ENCODE measurements around the gene CAPZA2.

CAPZA2 gene

DNA sequence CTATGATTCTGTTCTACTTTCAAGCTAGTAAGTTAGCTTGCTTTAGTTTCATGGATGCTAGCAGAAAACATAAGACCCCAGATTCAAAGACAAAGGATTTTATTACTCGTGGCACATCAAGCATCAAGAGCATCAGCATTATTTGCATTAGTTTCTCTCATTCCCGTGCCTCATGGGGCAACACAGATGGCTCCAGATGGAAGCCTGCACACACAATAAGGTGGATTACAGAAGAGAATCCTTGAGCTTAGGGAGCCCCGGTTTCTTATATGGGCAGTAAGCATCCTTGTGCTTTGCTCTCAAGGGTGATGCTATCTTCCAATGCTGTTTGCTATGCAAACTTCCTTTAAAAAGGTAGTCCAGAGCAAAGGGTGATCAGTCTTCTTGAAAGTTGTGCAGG, 10.7 kb upstream of the CAPZA2 start:
- H3K4me1 ChIP-seq (ENCODE audit: control insufficient read depth, insufficient read depth, low read length): no peaks in the 10 kb centered on the region
- no peaks in the 10 kb centered on the region for H3K36me3 ChIP-seq (ENCODE audit: control insufficient read depth in 2 of 2, insufficient read depth in 1 of 2, low read length in 2 of 2)
- no peaks in the 10 kb centered on the region for H3K9me3 ChIP-seq (ENCODE audit: control insufficient read depth, insufficient read depth, low read depth, low read length)
- no peak overlapping the region for H3K27ac ChIP-seq (ENCODE audit: extremely low read depth, low read depth, low read length)
- H3K4me3 ChIP-seq (ENCODE audit: low read depth, low read length): no peak overlapping the region
- POLR2A ChIA-PET: no interaction called here
- CTCF ChIA-PET: no interaction called here
- TF ChIP-seq ZNF221 (tag by site-specific recombination; IDR thresholded peaks at IDR 0.05; ENCODE audit: borderline replicate concordance): no peak
- TF ChIP-seq ZNF391 (tag by site-specific recombination; IDR thresholded peaks at IDR 0.05; ENCODE audit: borderline replicate concordance, low read depth): no peak
- TF ChIP-seq SCRT1 (tag by site-specific recombination; IDR thresholded peaks at IDR 0.05; ENCODE audit: borderline replicate concordance): no peak
- TF ChIP-seq, protein P1, sequence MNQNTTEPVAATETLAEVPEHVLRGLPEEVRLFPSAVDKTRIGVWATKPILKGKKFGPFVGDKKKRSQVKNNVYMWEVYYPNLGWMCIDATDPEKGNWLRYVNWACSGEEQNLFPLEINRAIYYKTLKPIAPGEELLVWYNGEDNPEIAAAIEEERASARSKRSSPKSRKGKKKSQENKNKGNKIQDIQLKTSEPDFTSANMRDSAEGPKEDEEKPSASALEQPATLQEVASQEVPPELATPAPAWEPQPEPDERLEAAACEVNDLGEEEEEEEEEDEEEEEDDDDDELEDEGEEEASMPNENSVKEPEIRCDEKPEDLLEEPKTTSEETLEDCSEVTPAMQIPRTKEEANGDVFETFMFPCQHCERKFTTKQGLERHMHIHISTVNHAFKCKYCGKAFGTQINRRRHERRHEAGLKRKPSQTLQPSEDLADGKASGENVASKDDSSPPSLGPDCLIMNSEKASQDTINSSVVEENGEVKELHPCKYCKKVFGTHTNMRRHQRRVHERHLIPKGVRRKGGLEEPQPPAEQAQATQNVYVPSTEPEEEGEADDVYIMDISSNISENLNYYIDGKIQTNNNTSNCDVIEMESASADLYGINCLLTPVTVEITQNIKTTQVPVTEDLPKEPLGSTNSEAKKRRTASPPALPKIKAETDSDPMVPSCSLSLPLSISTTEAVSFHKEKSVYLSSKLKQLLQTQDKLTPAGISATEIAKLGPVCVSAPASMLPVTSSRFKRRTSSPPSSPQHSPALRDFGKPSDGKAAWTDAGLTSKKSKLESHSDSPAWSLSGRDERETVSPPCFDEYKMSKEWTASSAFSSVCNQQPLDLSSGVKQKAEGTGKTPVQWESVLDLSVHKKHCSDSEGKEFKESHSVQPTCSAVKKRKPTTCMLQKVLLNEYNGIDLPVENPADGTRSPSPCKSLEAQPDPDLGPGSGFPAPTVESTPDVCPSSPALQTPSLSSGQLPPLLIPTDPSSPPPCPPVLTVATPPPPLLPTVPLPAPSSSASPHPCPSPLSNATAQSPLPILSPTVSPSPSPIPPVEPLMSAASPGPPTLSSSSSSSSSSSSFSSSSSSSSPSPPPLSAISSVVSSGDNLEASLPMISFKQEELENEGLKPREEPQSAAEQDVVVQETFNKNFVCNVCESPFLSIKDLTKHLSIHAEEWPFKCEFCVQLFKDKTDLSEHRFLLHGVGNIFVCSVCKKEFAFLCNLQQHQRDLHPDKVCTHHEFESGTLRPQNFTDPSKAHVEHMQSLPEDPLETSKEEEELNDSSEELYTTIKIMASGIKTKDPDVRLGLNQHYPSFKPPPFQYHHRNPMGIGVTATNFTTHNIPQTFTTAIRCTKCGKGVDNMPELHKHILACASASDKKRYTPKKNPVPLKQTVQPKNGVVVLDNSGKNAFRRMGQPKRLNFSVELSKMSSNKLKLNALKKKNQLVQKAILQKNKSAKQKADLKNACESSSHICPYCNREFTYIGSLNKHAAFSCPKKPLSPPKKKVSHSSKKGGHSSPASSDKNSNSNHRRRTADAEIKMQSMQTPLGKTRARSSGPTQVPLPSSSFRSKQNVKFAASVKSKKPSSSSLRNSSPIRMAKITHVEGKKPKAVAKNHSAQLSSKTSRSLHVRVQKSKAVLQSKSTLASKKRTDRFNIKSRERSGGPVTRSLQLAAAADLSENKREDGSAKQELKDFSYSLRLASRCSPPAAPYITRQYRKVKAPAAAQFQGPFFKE (tag by site-specific recombination; IDR thresholded peaks at IDR 0.05; ENCODE audit: borderline replicate concordance): no peak
- TF ChIP-seq, protein P2, sequence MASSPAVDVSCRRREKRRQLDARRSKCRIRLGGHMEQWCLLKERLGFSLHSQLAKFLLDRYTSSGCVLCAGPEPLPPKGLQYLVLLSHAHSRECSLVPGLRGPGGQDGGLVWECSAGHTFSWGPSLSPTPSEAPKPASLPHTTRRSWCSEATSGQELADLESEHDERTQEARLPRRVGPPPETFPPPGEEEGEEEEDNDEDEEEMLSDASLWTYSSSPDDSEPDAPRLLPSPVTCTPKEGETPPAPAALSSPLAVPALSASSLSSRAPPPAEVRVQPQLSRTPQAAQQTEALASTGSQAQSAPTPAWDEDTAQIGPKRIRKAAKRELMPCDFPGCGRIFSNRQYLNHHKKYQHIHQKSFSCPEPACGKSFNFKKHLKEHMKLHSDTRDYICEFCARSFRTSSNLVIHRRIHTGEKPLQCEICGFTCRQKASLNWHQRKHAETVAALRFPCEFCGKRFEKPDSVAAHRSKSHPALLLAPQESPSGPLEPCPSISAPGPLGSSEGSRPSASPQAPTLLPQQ (tag by site-specific recombination; IDR thresholded peaks at IDR 0.05): no peak
- no peak for TF ChIP-seq BCL11A (tag by site-specific recombination; IDR thresholded peaks at IDR 0.05; ENCODE audit: low read depth)
- TF ChIP-seq, protein P3, sequence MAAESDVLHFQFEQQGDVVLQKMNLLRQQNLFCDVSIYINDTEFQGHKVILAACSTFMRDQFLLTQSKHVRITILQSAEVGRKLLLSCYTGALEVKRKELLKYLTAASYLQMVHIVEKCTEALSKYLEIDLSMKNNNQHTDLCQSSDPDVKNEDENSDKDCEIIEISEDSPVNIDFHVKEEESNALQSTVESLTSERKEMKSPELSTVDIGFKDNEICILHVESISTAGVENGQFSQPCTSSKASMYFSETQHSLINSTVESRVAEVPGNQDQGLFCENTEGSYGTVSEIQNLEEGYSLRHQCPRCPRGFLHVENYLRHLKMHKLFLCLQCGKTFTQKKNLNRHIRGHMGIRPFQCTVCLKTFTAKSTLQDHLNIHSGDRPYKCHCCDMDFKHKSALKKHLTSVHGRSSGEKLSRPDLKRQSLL (tag by site-specific recombination; IDR thresholded peaks at IDR 0.05): no peak
- TF ChIP-seq, protein P4, sequence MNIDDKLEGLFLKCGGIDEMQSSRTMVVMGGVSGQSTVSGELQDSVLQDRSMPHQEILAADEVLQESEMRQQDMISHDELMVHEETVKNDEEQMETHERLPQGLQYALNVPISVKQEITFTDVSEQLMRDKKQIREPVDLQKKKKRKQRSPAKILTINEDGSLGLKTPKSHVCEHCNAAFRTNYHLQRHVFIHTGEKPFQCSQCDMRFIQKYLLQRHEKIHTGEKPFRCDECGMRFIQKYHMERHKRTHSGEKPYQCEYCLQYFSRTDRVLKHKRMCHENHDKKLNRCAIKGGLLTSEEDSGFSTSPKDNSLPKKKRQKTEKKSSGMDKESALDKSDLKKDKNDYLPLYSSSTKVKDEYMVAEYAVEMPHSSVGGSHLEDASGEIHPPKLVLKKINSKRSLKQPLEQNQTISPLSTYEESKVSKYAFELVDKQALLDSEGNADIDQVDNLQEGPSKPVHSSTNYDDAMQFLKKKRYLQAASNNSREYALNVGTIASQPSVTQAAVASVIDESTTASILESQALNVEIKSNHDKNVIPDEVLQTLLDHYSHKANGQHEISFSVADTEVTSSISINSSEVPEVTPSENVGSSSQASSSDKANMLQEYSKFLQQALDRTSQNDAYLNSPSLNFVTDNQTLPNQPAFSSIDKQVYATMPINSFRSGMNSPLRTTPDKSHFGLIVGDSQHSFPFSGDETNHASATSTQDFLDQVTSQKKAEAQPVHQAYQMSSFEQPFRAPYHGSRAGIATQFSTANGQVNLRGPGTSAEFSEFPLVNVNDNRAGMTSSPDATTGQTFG (tag by site-specific recombination; IDR thresholded peaks at IDR 0.05; ENCODE audit: borderline replicate concordance): no peak
- no peak for TF ChIP-seq ZNF792 (tag by site-specific recombination; IDR thresholded peaks at IDR 0.05)
- no peak for TF ChIP-seq ZNF184 (tag by site-specific recombination; IDR thresholded peaks at IDR 0.05)
- no peak for TF ChIP-seq ZXDB (tag by site-specific recombination; IDR thresholded peaks at IDR 0.05)
- TF ChIP-seq, protein P5, sequence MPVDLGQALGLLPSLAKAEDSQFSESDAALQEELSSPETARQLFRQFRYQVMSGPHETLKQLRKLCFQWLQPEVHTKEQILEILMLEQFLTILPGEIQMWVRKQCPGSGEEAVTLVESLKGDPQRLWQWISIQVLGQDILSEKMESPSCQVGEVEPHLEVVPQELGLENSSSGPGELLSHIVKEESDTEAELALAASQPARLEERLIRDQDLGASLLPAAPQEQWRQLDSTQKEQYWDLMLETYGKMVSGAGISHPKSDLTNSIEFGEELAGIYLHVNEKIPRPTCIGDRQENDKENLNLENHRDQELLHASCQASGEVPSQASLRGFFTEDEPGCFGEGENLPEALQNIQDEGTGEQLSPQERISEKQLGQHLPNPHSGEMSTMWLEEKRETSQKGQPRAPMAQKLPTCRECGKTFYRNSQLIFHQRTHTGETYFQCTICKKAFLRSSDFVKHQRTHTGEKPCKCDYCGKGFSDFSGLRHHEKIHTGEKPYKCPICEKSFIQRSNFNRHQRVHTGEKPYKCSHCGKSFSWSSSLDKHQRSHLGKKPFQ (tag by site-specific recombination; IDR thresholded peaks at IDR 0.05): no peak
- no peak for TF ChIP-seq RBAK (tag by site-specific recombination; IDR thresholded peaks at IDR 0.05)
- no peak for TF ChIP-seq ZFP37 (tag by site-specific recombination; IDR thresholded peaks at IDR 0.05)
- no peak for TF ChIP-seq ZNF214 (tag by site-specific recombination; IDR thresholded peaks at IDR 0.05; ENCODE audit: borderline replicate concordance)
- TF ChIP-seq ZSCAN30 (tag by site-specific recombination; IDR thresholded peaks at IDR 0.05): no peak
- TF ChIP-seq BCL11B (tag by site-specific recombination; IDR thresholded peaks at IDR 0.05; ENCODE audit: low read depth): no peak
- TF ChIP-seq ZNF16 (tag by site-specific recombination; IDR thresholded peaks at IDR 0.05; ENCODE audit: low read depth): no peak
- TF ChIP-seq OVOL3 (tag by site-specific recombination; IDR thresholded peaks at IDR 0.05): no peak

Data from HEK293 (cell line).